Gastrocnemius medialis (tissue), 4 donors: ENCODE measurements around the gene MED9. TPM values are rescaled to one million over a fixed set of nuclear protein-coding genes. Genes with fewer than 3 reads are reported as not detected.

Experiments used
- ATAC-seq, 2 donors: fragments of 150-250 bp; one replicate each; pipeline ENCODE4 v1.9.1; 2016
- DNase-seq, 2 donors: peaks; one replicate each; pipeline ENCODE4 v3.0.0-alpha.2; 2019
- H3K27ac ChIP-seq, 4 donors: fragments of 200-600 bp; sonication (generic); 1 replicate in 1 of 4; 2 replicates in 3 of 4; pipeline ENCODE4 v1.5.1; 2016 to 2018; ENCODE audit warnings: mild to moderate bottlenecking in 2 of 4, moderate library complexity in 1 of 4
- H3K27me3 ChIP-seq, 3 donors: fragments of 200-600 bp; sonication (generic) in 2 of 3; 1 replicate in 1 of 3; 2 replicates in 2 of 3; pipeline versions ENCODE4 v1.5.1 to v1.6.0; 2016 to 2019; ENCODE audit warnings: mild to moderate bottlenecking in 1 of 3, moderate library complexity in 1 of 3
- H3K36me3 ChIP-seq, 2 donors: fragments of 200-600 bp; sonication (generic) in 1 of 2; one replicate each; pipeline ENCODE4 v1.5.1; 2017 to 2018
- H3K4me1 ChIP-seq, 2 donors: fragments of 200-600 bp; sonication (generic) in 1 of 2; one replicate each; pipeline ENCODE4 v1.5.1; 2016 to 2017; ENCODE audit warnings: mild to moderate bottlenecking in 2 of 2
- H3K4me3 ChIP-seq, 4 donors: fragments of 200-600 bp; sonication (generic) in 3 of 4; 1 replicate in 1 of 4; 2 replicates in 3 of 4; pipeline ENCODE4 v1.5.1; 2016 to 2019; ENCODE audit warnings: mild to moderate bottlenecking in 2 of 4
- H3K9me3 ChIP-seq, 3 donors: fragments of 200-600 bp; sonication (generic) in 2 of 3; 1 replicate in 1 of 3; 2 replicates in 2 of 3; pipeline ENCODE4 v1.5.1; 2016 to 2019
- POLR2A ChIP-seq, 2 donors: fragments of 450-650 bp; IDR thresholded peaks; one replicate each; pipeline ENCODE4 v1.6.1; 2017; ENCODE audit warnings: antibody characterized with exemption in 2 of 2, mild to moderate bottlenecking in 2 of 2, moderate library complexity in 2 of 2
- in situ Hi-C, 4 donors: fragments of 200-750 bp; cut with MboI; loops; one replicate each; pipeline versions ENCODE4 v1.15.0 to v1.8.0; 2017; ENCODE audit warnings: low sequenced_read_pairs in 4 of 4
- intact Hi-C: fragments of 100-400 bp; cut with DNase I; formaldehyde crosslinking; loops from one replicate; pipeline ENCODE4 v1.15.1; 2023; ENCODE audit warnings: low total_unique reads
- total RNA-seq, 4 donors: library from RNA; depleted of rRNA; stranded (reverse); fragments of >200 nt; gene quantifications; one replicate each; pipeline versions ENCODE4 v1.1.0 to v1.2.3, GENCODE V29; 2016
- TF ChIP-seq, protein P1 (sequence below), 5 experiments: fragments of 450-650 bp in 3 of 5; fragments of 200-600 bp in 2 of 5; sonication (generic) in 2 of 5; IDR thresholded peaks in 4 of 5; conservative IDR thresholded peaks in 1 of 5; 1 replicate in 4 of 5; 2 replicates in 1 of 5; pipeline ENCODE4 v1.5.1; 2016 to 2019; ENCODE audit warnings: antibody characterized with exemption in 5 of 5, mild to moderate bottlenecking in 3 of 5, moderate library complexity in 3 of 5

The MED9 gene
- total RNA-seq, 4 donors from 2014 or later: 20.4 to 33.7 (median 27.7) TPM

- ATAC-seq: no peak
- no peaks in the 10 kb centered on the region for H3K27me3 ChIP-seq
Measured at GRCh38 chr17:17466511-17466910, 10.3 kb upstream of the MED9 start.

GRCh38 chr17:17467016-17467415 is 9.8 kb upstream of the MED9 start:
- Histone ChIP-seq H3K4me1 (no peaks in the 10 kb centered on the region), H3K4me3 (no peak overlapping the region), H3K9me3 (no peaks in the 10 kb centered on the region), H3K36me3 (no peaks in the 10 kb centered on the region), H3K27me3 (no peaks in the 10 kb centered on the region), H3K27ac (no peak overlapping the region)
- in situ Hi-C loops: no loop called here
- TF ChIP-seq, protein P1, sequence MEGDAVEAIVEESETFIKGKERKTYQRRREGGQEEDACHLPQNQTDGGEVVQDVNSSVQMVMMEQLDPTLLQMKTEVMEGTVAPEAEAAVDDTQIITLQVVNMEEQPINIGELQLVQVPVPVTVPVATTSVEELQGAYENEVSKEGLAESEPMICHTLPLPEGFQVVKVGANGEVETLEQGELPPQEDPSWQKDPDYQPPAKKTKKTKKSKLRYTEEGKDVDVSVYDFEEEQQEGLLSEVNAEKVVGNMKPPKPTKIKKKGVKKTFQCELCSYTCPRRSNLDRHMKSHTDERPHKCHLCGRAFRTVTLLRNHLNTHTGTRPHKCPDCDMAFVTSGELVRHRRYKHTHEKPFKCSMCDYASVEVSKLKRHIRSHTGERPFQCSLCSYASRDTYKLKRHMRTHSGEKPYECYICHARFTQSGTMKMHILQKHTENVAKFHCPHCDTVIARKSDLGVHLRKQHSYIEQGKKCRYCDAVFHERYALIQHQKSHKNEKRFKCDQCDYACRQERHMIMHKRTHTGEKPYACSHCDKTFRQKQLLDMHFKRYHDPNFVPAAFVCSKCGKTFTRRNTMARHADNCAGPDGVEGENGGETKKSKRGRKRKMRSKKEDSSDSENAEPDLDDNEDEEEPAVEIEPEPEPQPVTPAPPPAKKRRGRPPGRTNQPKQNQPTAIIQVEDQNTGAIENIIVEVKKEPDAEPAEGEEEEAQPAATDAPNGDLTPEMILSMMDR (IDR thresholded peaks at IDR 0.05 in 4 of 5, conservative IDR thresholded peaks at IDR 0.05 in 1 of 5): no peak
- TF ChIP-seq POLR2A (IDR thresholded peaks at IDR 0.05): no peak
- intact Hi-C loops: no loop called here
- DNase-seq (no peak), ATAC-seq (no peak)

More at GRCh38 chr17:17466511-17466910, 10.3 kb upstream of the MED9 start:
- H3K27ac ChIP-seq: no peak overlapping the region
- DNase-seq: no peak
- in situ Hi-C loops: no loop called here
- no peaks in the 10 kb centered on the region for H3K36me3 ChIP-seq
- no peaks in the 10 kb centered on the region for H3K9me3 ChIP-seq
- TF ChIP-seq, protein P1 (IDR thresholded peaks at IDR 0.05 in 4 of 5, conservative IDR thresholded peaks at IDR 0.05 in 1 of 5): no peak
- TF ChIP-seq POLR2A (IDR thresholded peaks at IDR 0.05): no peak
- intact Hi-C loops: no loop called here
- H3K4me1 ChIP-seq: no peaks in the 10 kb centered on the region
- no peak overlapping the region for H3K4me3 ChIP-seq

- Histone ChIP-seq H3K4me3 (no peak overlapping the region), H3K4me1 (no peaks in the 10 kb centered on the region), H3K27me3 (no peaks in the 10 kb centered on the region), H3K9me3 (no peaks in the 10 kb centered on the region), H3K36me3 (no peaks in the 10 kb centered on the region), H3K27ac (no peak overlapping the region)
- DNase-seq (no peak), ATAC-seq (no peak)
- no peak for TF ChIP-seq POLR2A (IDR thresholded peaks at IDR 0.05)
- TF ChIP-seq, protein P1 (IDR thresholded peaks at IDR 0.05 in 4 of 5, conservative IDR thresholded peaks at IDR 0.05 in 1 of 5): no peak
- intact Hi-C loops: no loop called here
- in situ Hi-C loops: no loop called here
Measured at GRCh38 chr17:17467720-17468119, 9.1 kb upstream of the MED9 start.

GRCh38 chr17:17468217-17469010 is 8.4 kb upstream of the MED9 start:
- ATAC-seq (no peak), DNase-seq (no peak)
- no peaks in the 10 kb centered on the region for H3K9me3 ChIP-seq
- intact Hi-C loops (no loop called here), in situ Hi-C loops (no loop called here)
- no peaks in the 10 kb centered on the region for H3K27me3 ChIP-seq
- no peak overlapping the region for H3K4me3 ChIP-seq
- no peak overlapping the region for H3K27ac ChIP-seq
- H3K4me1 ChIP-seq: no peaks in the 10 kb centered on the region
- no peaks in the 10 kb centered on the region for H3K36me3 ChIP-seq
- no peak for TF ChIP-seq POLR2A (IDR thresholded peaks at IDR 0.05)
- TF ChIP-seq, protein P1 (IDR thresholded peaks at IDR 0.05 in 4 of 5, conservative IDR thresholded peaks at IDR 0.05 in 1 of 5): no peak
